T-cell (primary cell): Measurements from ENCODE around the gene PAH. TPM values are rescaled to one million over a fixed set of nuclear protein-coding genes. Genes with fewer than 3 reads are reported as not detected.

Experiments
- ATAC-seq, 4 experiments: fragments of 200-7000 bp in 3 of 4; fragments of 150-1000 bp in 1 of 4; cut with Tn5 transposase; replicated peaks in 1 of 4; 1 replicate in 3 of 4; 2 replicates in 1 of 4; pipeline ENCODE4 v1.10.0; 2021; ENCODE audit warnings: moderate library complexity in 3 of 4, mild to moderate bottlenecking in 2 of 4, moderate number of reproducible peaks in 1 of 4
- CTCF ChIA-PET, 2 donors: fragments of 300-600 bp; sonication (Branson Sonifier 250); formaldehyde crosslinking; loops; one replicate each; lab custom pipeline; 2022; ENCODE audit warnings: antibody characterized with exemption in 2 of 2; lab: Charles Lee
- POLR2A ChIA-PET, 2 donors: fragments of 300-600 bp; sonication (Branson Sonifier 250); formaldehyde crosslinking; loops; one replicate each; lab custom pipeline; 2022; ENCODE audit warnings: antibody characterized with exemption in 2 of 2; lab: Charles Lee
- DNase-seq, 35 experiments: peaks; one replicate each; pipeline versions ENCODE4 v3.0.0 to v3.0.0-alpha.2; 2013 to 2023
- H3K27ac ChIP-seq: one replicate; pipeline ENCODE4 v1.5.1; 2013; ENCODE audit warnings: low read length
- H3K27me3 ChIP-seq, 2 experiments: replicated peaks in 1 of 2; 1 replicate in 1 of 2; 2 replicates in 1 of 2; pipeline versions ENCODE4 v1.6.1 to v1.7.0; 2013; ENCODE audit warnings: low read length in 1 of 2, mixed read lengths in 1 of 2; ENCODE audit not compliant: control insufficient read depth in 2 of 2, insufficient read depth in 2 of 2; ENCODE audit errors: extremely low read depth in 1 of 2
- H3K36me3 ChIP-seq, 2 donors: 1 replicate in 1 of 2; 2 replicates in 1 of 2; pipeline versions ENCODE4 v1.6.1 to v1.7.0; 2013; ENCODE audit warnings: low read length in 1 of 2; ENCODE audit not compliant: control insufficient read depth in 2 of 2, insufficient read depth in 1 of 2; ENCODE audit errors: extremely low read depth in 1 of 2
- H3K4me1 ChIP-seq, 2 experiments: 1 replicate in 1 of 2; 2 replicates in 1 of 2; pipeline versions ENCODE4 v1.6.1 to v1.7.0; 2013; ENCODE audit warnings: low read length in 2 of 2, mixed read lengths in 1 of 2; ENCODE audit not compliant: insufficient read depth in 2 of 2, control insufficient read depth in 1 of 2; ENCODE audit errors: extremely low read depth in 1 of 2
- H3K4me3 ChIP-seq, 2 donors: 1 replicate in 1 of 2; 2 replicates in 1 of 2; pipeline versions ENCODE4 v1.5.1 to v1.7.0; 2013; ENCODE audit warnings: mild to moderate bottlenecking in 2 of 2, low read length in 1 of 2, moderate library complexity in 1 of 2; ENCODE audit not compliant: control insufficient read depth in 1 of 2; ENCODE audit errors: extremely low read depth in 1 of 2
- H3K9me3 ChIP-seq: 2 replicates; pipeline ENCODE4 v1.7.0; 2013
- H3K27ac Mint-ChIP-seq, 2 donors: one replicate each; pipeline ENCODE4 v1.8.0; 2020 to 2021; ENCODE audit warnings: mild to moderate bottlenecking in 2 of 2, mixed read lengths in 2 of 2
- H3K27me3 Mint-ChIP-seq, 2 donors: one replicate each; pipeline ENCODE4 v1.8.0; 2021 to 2022; ENCODE audit warnings: mixed read lengths in 2 of 2
- H3K36me3 Mint-ChIP-seq: one replicate; pipeline ENCODE4 v1.8.0; 2021; ENCODE audit warnings: mixed read lengths
- H3K4me1 Mint-ChIP-seq, 3 donors: one replicate each; pipeline ENCODE4 v1.8.0; 2020 to 2022; ENCODE audit warnings: mixed read lengths in 3 of 3, mild to moderate bottlenecking in 1 of 3
- H3K4me3 Mint-ChIP-seq, 3 donors: one replicate each; pipeline ENCODE4 v1.8.0; 2020 to 2022; ENCODE audit warnings: mild to moderate bottlenecking in 3 of 3, mixed read lengths in 3 of 3, moderate library complexity in 3 of 3
- H3K9me3 Mint-ChIP-seq, 3 donors: one replicate each; pipeline ENCODE4 v1.8.0; 2020 to 2022; ENCODE audit warnings: mixed read lengths in 3 of 3
- WGBS: methylation state at CpG from one replicate; pipeline ENCODE4 v1.1.5; 2013; ENCODE audit warnings: missing lambda C conversion rate; ENCODE audit not compliant: insufficient coverage; 5-methylcytosine and 5-hydroxymethylcytosine counted together
- total RNA-seq, 35 experiments: library from RNA in 6 of 35; stranded (reverse) in 6 of 35; fragments of 120-200 nt in 1 of 35; gene quantifications; one replicate each; pipeline versions ENCODE4 v1.2.1 to v1.2.4 and lab custom pipeline; 2013 to 2026

The PAH gene
- total RNA-seq, 5 donors from 2014 or later (not counting 1 experiment from before 2014, with no cell fraction given) = 0.30 to 2.0 (median 0.82) TPM; not detected in 2

GRCh38 chr12:102910137-102910536 is 6.9 kb downstream of the PAH start:
- 100% methylated on average over 2 of the region's 7 CpGs for WGBS
- no peak overlapping the region for H3K27ac ChIP-seq
- peaks cover 6 to 7% of the 10 kb centered on the region in 2 donors for H3K27me3 Mint-ChIP-seq
- ChIA-PET POLR2A (no interaction called here), CTCF (no interaction called here)
- H3K27ac Mint-ChIP-seq = no peak overlapping the region
- H3K36me3 ChIP-seq = no peaks in the 10 kb centered on the region
- DNase-seq = no peak
- no peaks in the 10 kb centered on the region for H3K4me1 ChIP-seq
- H3K27me3 ChIP-seq = peaks cover 2 to 5% of the 10 kb centered on the region in 2 experiments
- H3K4me1 Mint-ChIP-seq = no peaks in the 10 kb centered on the region
- no peak overlapping the region for H3K4me3 ChIP-seq
- H3K9me3 ChIP-seq = no peaks in the 10 kb centered on the region
- no peaks in the 10 kb centered on the region for H3K9me3 Mint-ChIP-seq
- no peak for ATAC-seq
- no peak overlapping the region for H3K4me3 Mint-ChIP-seq
- H3K36me3 Mint-ChIP-seq = no peaks in the 10 kb centered on the region

GRCh38 chr12:102907918-102908317 is 9.1 kb downstream of the PAH start:
- no CpG with 5 or more reads among the region's 4 CpGs for WGBS
- no peaks in the 10 kb centered on the region for H3K4me1 ChIP-seq
- ChIA-PET CTCF (no interaction called here), POLR2A (no interaction called here)
- no peaks in the 10 kb centered on the region for H3K9me3 ChIP-seq
- Mint-ChIP-seq H3K27me3 (peaks cover 6 to 7% of the 10 kb centered on the region in 2 donors), H3K4me3 (no peak overlapping the region), H3K9me3 (no peaks in the 10 kb centered on the region), H3K4me1 (no peaks in the 10 kb centered on the region), H3K36me3 (no peaks in the 10 kb centered on the region), H3K27ac (no peak overlapping the region)
- H3K4me3 ChIP-seq = no peak overlapping the region
- ATAC-seq = no peak
- DNase-seq = no peak
- no peaks in the 10 kb centered on the region for H3K36me3 ChIP-seq
- H3K27ac ChIP-seq = no peak overlapping the region
- H3K27me3 ChIP-seq = peaks cover 0 to 5% of the 10 kb centered on the region in 2 experiments

DNA sequence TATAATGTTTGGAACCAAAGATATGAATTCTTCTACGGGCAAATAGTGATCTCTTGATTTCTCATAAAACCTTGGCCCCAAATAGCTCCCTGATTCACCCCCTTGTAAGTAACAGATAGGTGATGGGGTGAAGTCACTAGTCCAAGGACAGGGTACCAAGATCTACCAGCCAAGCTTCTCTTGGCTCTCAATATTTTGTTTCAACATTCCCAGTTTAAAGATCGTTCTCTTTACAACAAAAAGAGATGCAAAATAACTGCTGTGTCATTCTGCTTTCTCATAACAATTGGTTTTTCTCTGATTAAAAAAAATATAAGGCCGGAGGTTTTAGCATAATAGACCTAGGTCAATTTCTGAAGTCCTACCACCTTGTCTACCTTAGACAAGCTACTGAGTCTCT is 11.8 kb downstream of the PAH start:
- H3K4me3 Mint-ChIP-seq = no peak overlapping the region
- no peaks in the 10 kb centered on the region for H3K9me3 Mint-ChIP-seq
- no peak overlapping the region for H3K4me3 ChIP-seq
- DNase-seq (no peak), ATAC-seq (no peak)
- WGBS = 33% methylated on average over 1 of the region's 3 CpGs
- H3K27me3 ChIP-seq = no peaks in the 10 kb centered on the region
- H3K27ac ChIP-seq = no peak overlapping the region
- H3K4me1 Mint-ChIP-seq = no peaks in the 10 kb centered on the region
- no peaks in the 10 kb centered on the region for H3K36me3 Mint-ChIP-seq
- H3K9me3 ChIP-seq = no peaks in the 10 kb centered on the region
- POLR2A ChIA-PET = no interaction called here
- CTCF ChIA-PET = interaction anchor here in 1 of 2 donors (0.8 kb wide), 1 partner anchor 991 kb away, joined by 3 read pairs; no protein-coding TSS in a partner anchor
- no peaks in the 10 kb centered on the region for H3K27me3 Mint-ChIP-seq
- no peak overlapping the region for H3K27ac Mint-ChIP-seq
- H3K4me1 ChIP-seq = no peaks in the 10 kb centered on the region
- no peaks in the 10 kb centered on the region for H3K36me3 ChIP-seq

DNA sequence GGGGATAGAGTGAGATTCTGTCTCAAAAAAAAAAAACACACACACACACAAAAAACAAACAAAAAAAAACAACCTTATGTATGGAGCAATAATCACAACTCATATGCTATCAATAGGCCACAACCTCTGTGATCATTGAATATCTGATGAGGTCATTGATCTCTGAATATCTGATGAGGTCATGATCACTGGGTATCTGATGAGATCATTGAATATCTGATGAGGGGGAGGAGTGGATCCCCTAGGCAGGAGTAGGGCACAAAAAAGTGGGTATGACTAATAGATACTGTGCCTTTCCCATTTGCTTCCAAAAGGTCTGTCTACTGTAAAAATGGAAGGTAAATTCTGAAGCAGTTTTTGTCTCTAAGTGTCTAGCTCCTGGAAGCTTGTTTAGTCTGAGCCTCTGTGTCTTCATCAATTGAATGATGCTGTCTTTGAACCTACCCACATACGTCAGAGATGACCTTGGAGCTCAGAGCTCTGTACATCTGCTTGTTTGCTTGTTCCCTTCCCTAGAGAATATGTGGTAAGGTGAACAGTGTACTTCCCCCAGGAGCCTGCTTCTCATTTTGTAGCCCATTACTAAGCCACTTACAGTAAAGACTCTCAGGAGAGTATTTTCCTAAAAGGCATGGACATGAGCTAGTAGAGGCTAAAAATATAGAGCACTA is 13.6 kb downstream of the PAH start:
- no peak for DNase-seq
- Histone ChIP-seq H3K27ac (no peak overlapping the region), H3K4me3 (no peak overlapping the region), H3K27me3 (no peaks in the 10 kb centered on the region), H3K9me3 (no peaks in the 10 kb centered on the region), H3K4me1 (no peaks in the 10 kb centered on the region), H3K36me3 (no peaks in the 10 kb centered on the region)
- H3K36me3 Mint-ChIP-seq = no peaks in the 10 kb centered on the region
- H3K4me1 Mint-ChIP-seq = no peaks in the 10 kb centered on the region
- CTCF ChIA-PET = no interaction called here
- POLR2A ChIA-PET = no interaction called here
- H3K27me3 Mint-ChIP-seq = peaks cover 0 to 5% of the 10 kb centered on the region in 2 donors
- no peak overlapping the region for H3K4me3 Mint-ChIP-seq
- no peak overlapping the region for H3K27ac Mint-ChIP-seq
- no peaks in the 10 kb centered on the region for H3K9me3 Mint-ChIP-seq
- WGBS = no CpG with 5 or more reads among the region's 1 CpG
- no peak for ATAC-seq

- Histone ChIP-seq H3K27me3 (no peaks in the 10 kb centered on the region), H3K9me3 (no peaks in the 10 kb centered on the region), H3K36me3 (no peaks in the 10 kb centered on the region), H3K4me1 (no peaks in the 10 kb centered on the region), H3K4me3 (no peak overlapping the region), H3K27ac (no peak overlapping the region)
- no peak overlapping the region for H3K4me3 Mint-ChIP-seq
- ChIA-PET CTCF (no interaction called here), POLR2A (no interaction called here)
- no peak overlapping the region for H3K27ac Mint-ChIP-seq
- DNase-seq (no peak), ATAC-seq (no peak)
- H3K36me3 Mint-ChIP-seq = no peaks in the 10 kb centered on the region
- no peaks in the 10 kb centered on the region for H3K9me3 Mint-ChIP-seq
- peaks cover 0 to 5% of the 10 kb centered on the region in 2 donors for H3K27me3 Mint-ChIP-seq
- 51% methylated on average over 3 of the region's 3 CpGs for WGBS
- H3K4me1 Mint-ChIP-seq = no peaks in the 10 kb centered on the region
These were observed 15.0 kb downstream of the PAH start for GRCh38 chr12:102902093-102902492.

DNA sequence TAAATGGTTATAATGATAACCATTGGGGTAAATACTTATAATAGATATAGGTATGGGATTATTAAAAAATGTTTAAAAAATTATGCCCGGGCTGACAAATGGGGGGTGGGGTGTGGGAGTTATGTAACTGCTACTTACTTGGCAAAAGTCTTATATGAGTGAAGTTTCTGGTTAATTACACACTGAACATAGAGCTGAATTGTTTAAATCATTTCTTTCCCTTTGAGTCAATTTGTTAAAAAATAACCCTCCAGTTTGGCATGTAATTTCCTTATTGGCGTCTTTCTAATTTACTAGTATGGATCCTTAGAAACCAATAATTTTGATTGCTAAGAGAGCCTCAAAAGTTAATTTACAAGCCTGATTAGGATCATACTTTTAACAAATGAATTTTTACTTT is 16.7 kb downstream of the PAH start:
- DNase-seq (no peak), ATAC-seq (no peak)
- POLR2A ChIA-PET = interaction anchor here in 1 of 2 donors (0.5 kb wide), 1 partner anchor 291 kb away, joined by 9 read pairs; no protein-coding TSS in a partner anchor
- Mint-ChIP-seq H3K27ac (no peak overlapping the region), H3K36me3 (no peaks in the 10 kb centered on the region), H3K4me1 (no peaks in the 10 kb centered on the region), H3K4me3 (no peak overlapping the region), H3K27me3 (peaks cover 0 to 5% of the 10 kb centered on the region in 2 donors), H3K9me3 (no peaks in the 10 kb centered on the region)
- no peak overlapping the region for H3K27ac ChIP-seq
- H3K4me3 ChIP-seq = no peak overlapping the region
- H3K36me3 ChIP-seq = no peaks in the 10 kb centered on the region
- H3K27me3 ChIP-seq = no peaks in the 10 kb centered on the region
- CTCF ChIA-PET = interaction anchor here in 1 of 2 donors (0.6 kb wide), 1 partner anchor 25 kb away, joined by 3 read pairs; no protein-coding TSS in a partner anchor
- H3K4me1 ChIP-seq = no peaks in the 10 kb centered on the region
- H3K9me3 ChIP-seq = no peaks in the 10 kb centered on the region
- no CpG with 5 or more reads among the region's 2 CpGs for WGBS
